Testis (tissue), 3 donors: ENCODE results near the gene MCM5. TPM values are rescaled to one million over a fixed set of nuclear protein-coding genes. Genes with fewer than 3 reads are reported as not detected.
A peak's percentile ranks its signal among the peaks of the same experiment; 100 is the strongest.
"Not testable (repeated sequence)": the region's sequence is repeated elsewhere in the genome, so short reads cannot be mapped to it uniquely, and the experiment has no call there.

Experiments used
- DNase-seq: peaks from one replicate; pipeline ENCODE4 v3.0.0-alpha.2; 2019
- H3K27ac ChIP-seq, 2 donors: fragments of 200-600 bp; sonication (generic); one replicate each; pipeline ENCODE4 v1.5.1; 2019
- H3K27me3 ChIP-seq: fragments of 200-600 bp; sonication (generic); one replicate; pipeline ENCODE4 v1.5.1; 2019
- H3K36me3 ChIP-seq: fragments of 200-600 bp; sonication (generic); one replicate; pipeline ENCODE4 v1.5.1; 2017; ENCODE audit warnings: low read depth; ENCODE audit errors: missing control alignments
- H3K4me1 ChIP-seq: fragments of 200-600 bp; sonication (generic); one replicate; pipeline ENCODE4 v1.5.1; 2019
- H3K4me3 ChIP-seq, 2 donors: fragments of 200-600 bp; sonication (generic); one replicate each; pipeline ENCODE4 v1.5.1; 2017 to 2019
- H3K9me3 ChIP-seq: fragments of 200-600 bp; sonication (generic); one replicate; pipeline ENCODE4 v1.5.1; 2017
- CTCF ChIP-seq, 3 experiments: fragments of 450-650 bp in 2 of 3; fragments of 200-600 bp in 1 of 3; sonication (generic) in 1 of 3; IDR thresholded peaks; one replicate each; pipeline ENCODE4 v1.5.1; 2016 to 2019; ENCODE audit warnings: antibody characterized with exemption in 3 of 3, mild to moderate bottlenecking in 2 of 3, moderate library complexity in 1 of 3
- POLR2A ChIP-seq: fragments of 450-650 bp; IDR thresholded peaks from one replicate; pipeline ENCODE4 v1.6.1; 2017; ENCODE audit warnings: antibody characterized with exemption, mild to moderate bottlenecking, moderate library complexity
- WGBS, 2 donors: methylation state at CpG; one replicate each; pipeline ENCODE4 v1.1.5; 2018; 5-methylcytosine and 5-hydroxymethylcytosine counted together
- intact Hi-C: fragments of 100-400 bp; cut with DNase I; formaldehyde crosslinking; loops from one replicate; pipeline ENCODE4 v1.15.1; 2023; ENCODE audit warnings: low total_unique reads
- polyA plus RNA-seq: library from polyadenylated mRNA; stranded (reverse); fragments of 350-450 nt; fragmentation: Illumina TruSeq; extraction: RNeasy Lipid Tissue Mini Kit (QIAGEN cat#74804); gene quantifications from one replicate; pipeline ENCODE4 v1.2.3, GENCODE V29; 2014; ENCODE audit warnings: low read depth, low replicate concordance; ENCODE audit not compliant: insufficient read depth
- total RNA-seq, 2 donors: library from RNA; depleted of rRNA; stranded (reverse); fragments of >200 nt; gene quantifications; one replicate each; pipeline ENCODE4 v1.2.3, GENCODE V29; 2016

MCM5 gene
- total and polyA plus RNA-seq, 3 donors from 2014 or later, result 34.3 to 49.6 (median 42.1) TPM

- Histone ChIP-seq H3K4me1 (peaks cover 5% of the 10 kb centered on the region), H3K4me3 (no peak overlapping the region), H3K36me3 (no peaks in the 10 kb centered on the region), H3K9me3 (no peaks in the 10 kb centered on the region), H3K27me3 (no peaks in the 10 kb centered on the region), H3K27ac (no peak overlapping the region)
- 80 to 95% methylated on average over 3 to 8 of the region's 8 CpGs for WGBS, 2 donors
- no peak for DNase-seq
- intact Hi-C loops, result loop anchor here (10.0 kb wide), 1 partner anchor 80 kb away; no protein-coding TSS in a partner anchor
- TF ChIP-seq POLR2A, result no peak
- TF ChIP-seq CTCF (IDR thresholded peaks at IDR 0.05), result no peak
Measured at GRCh38 chr22:35435201-35435740, 35.3 kb downstream of the MCM5 start.

GRCh38 chr22:35436421-35436820 is 36.5 kb downstream of the MCM5 start:
- intact Hi-C loops, result loop anchor here (10.0 kb wide), 1 partner anchor 82 kb away; no protein-coding TSS in a partner anchor
- TF ChIP-seq CTCF (IDR thresholded peaks at IDR 0.05) (no peak), POLR2A (no peak)
- 66 to 73% methylated on average over 5 of the region's 5 CpGs for WGBS, 2 donors
- peaks cover under 1% of the 10 kb centered on the region for H3K4me1 ChIP-seq
- DNase-seq, result no peak
- no peaks in the 10 kb centered on the region for H3K9me3 ChIP-seq
- H3K27me3 ChIP-seq, result no peaks in the 10 kb centered on the region
- no peaks in the 10 kb centered on the region for H3K36me3 ChIP-seq
- no peak overlapping the region for H3K4me3 ChIP-seq
- no peak overlapping the region for H3K27ac ChIP-seq

GRCh38 chr22:35437049-35437448 is 37.1 kb downstream of the MCM5 start:
- intact Hi-C loops, result loop anchor here (10.0 kb wide), 1 partner anchor 82 kb away; no protein-coding TSS in a partner anchor
- TF ChIP-seq CTCF (IDR thresholded peaks at IDR 0.05) (no peak), POLR2A (no peak)
- no peak overlapping the region for H3K4me3 ChIP-seq
- H3K4me1 ChIP-seq, result no peaks in the 10 kb centered on the region
- H3K36me3 ChIP-seq, result no peaks in the 10 kb centered on the region
- no peak overlapping the region for H3K27ac ChIP-seq
- 71 to 86% methylated on average over 2 of the region's 2 CpGs for WGBS, 2 donors
- H3K9me3 ChIP-seq, result no peaks in the 10 kb centered on the region
- DNase-seq, result peak; percentile 50
- H3K27me3 ChIP-seq, result no peaks in the 10 kb centered on the region

GRCh38 chr22:35438673-35439364 is 38.9 kb downstream of the MCM5 start:
- 60 to 69% methylated on average over 3 of the region's 3 CpGs for WGBS, 2 donors

GRCh38 chr22:35439365-35439717 is 39.4 kb downstream of the MCM5 start:
- DNase-seq, result no peak
- Histone ChIP-seq H3K27ac (no peak overlapping the region), H3K4me3 (no peak overlapping the region), H3K27me3 (no peaks in the 10 kb centered on the region), H3K4me1 (no peaks in the 10 kb centered on the region), H3K9me3 (no peaks in the 10 kb centered on the region), H3K36me3 (no peaks in the 10 kb centered on the region)
- WGBS, 2 donors, result 64 to 88% methylated on average over 1 of the region's 1 CpG
- TF ChIP-seq CTCF (IDR thresholded peaks at IDR 0.05), result no peak
- intact Hi-C loops, result loop anchor here (10.0 kb wide), 1 partner anchor 85 kb away; no protein-coding TSS in a partner anchor

More at GRCh38 chr22:35438673-35439364, 38.9 kb downstream of the MCM5 start:
- not testable (repeated sequence) for H3K36me3 ChIP-seq, H3K9me3 ChIP-seq, DNase-seq, H3K4me1 ChIP-seq, H3K27me3 ChIP-seq, H3K4me3 ChIP-seq, H3K27ac ChIP-seq
- intact Hi-C loops, result loop anchor here (10.0 kb wide), 1 partner anchor 84 kb away; no protein-coding TSS in a partner anchor
